Right atrium auricular region (tissue), 2 donors: ENCODE data around the gene ALDH1B1. TPM values are rescaled to one million over a fixed set of nuclear protein-coding genes. Genes with fewer than 3 reads are reported as not detected.

ENCODE experiments used
- DNase-seq: peaks from one replicate; pipeline ENCODE4 v3.0.0-alpha.2; 2019; ENCODE audit warnings: low spot score
- H3K27ac ChIP-seq, 2 donors: fragments of 200-600 bp; sonication (generic); 1 replicate in 1 of 2; 2 replicates in 1 of 2; pipeline ENCODE4 v1.5.1; 2016 to 2019
- H3K27me3 ChIP-seq, 2 donors: fragments of 200-600 bp; sonication (generic); one replicate each; pipeline versions ENCODE4 v1.5.1 to v1.6.0; 2017 to 2019
- H3K36me3 ChIP-seq: fragments of 200-600 bp; sonication (generic); one replicate; pipeline ENCODE4 v1.5.1; 2016
- H3K4me1 ChIP-seq, 2 donors: fragments of 200-600 bp; sonication (generic); one replicate each; pipeline versions ENCODE4 v1.5.1 to v1.6.0; 2017 to 2019
- H3K4me3 ChIP-seq, 2 donors: fragments of 200-600 bp; sonication (generic); 1 replicate in 1 of 2; 2 replicates in 1 of 2; pipeline ENCODE4 v1.5.1; 2017 to 2019; ENCODE audit warnings: mild to moderate bottlenecking in 1 of 2, moderate library complexity in 1 of 2
- H3K9me3 ChIP-seq, 2 donors: fragments of 200-600 bp; sonication (generic); one replicate each; pipeline ENCODE4 v1.5.1; 2019
- CTCF ChIP-seq, 2 donors: fragments of 200-600 bp; sonication (generic); IDR thresholded peaks; one replicate each; pipeline ENCODE4 v1.5.1; 2019; ENCODE audit warnings: antibody characterized with exemption in 2 of 2
- total RNA-seq, 2 donors: library from RNA; depleted of rRNA; stranded (reverse); fragments of >200 nt; gene quantifications; one replicate each; pipeline ENCODE4 v1.1.0, GENCODE V29; 2016

Gene ALDH1B1
- total RNA-seq, 2 donors from 2014 or later = 13.7 to 32.0 TPM

GRCh38 chr9:38359689-38360385 is 32.7 kb upstream of the ALDH1B1 start:
- Histone ChIP-seq H3K4me1 (peaks cover 0 to 8% of the 10 kb centered on the region in 2 donors), H3K27me3 (no peaks in the 10 kb centered on the region), H3K9me3 (no peaks in the 10 kb centered on the region), H3K27ac (no peak overlapping the region), H3K36me3 (no peaks in the 10 kb centered on the region), H3K4me3 (no peak overlapping the region)
- no peak for DNase-seq
- TF ChIP-seq CTCF (IDR thresholded peaks at IDR 0.05) = no peak

GRCh38 chr9:38360839-38361472 is 31.5 kb upstream of the ALDH1B1 start:
- no peak for TF ChIP-seq CTCF (IDR thresholded peaks at IDR 0.05)
- no peaks in the 10 kb centered on the region for H3K36me3 ChIP-seq
- H3K9me3 ChIP-seq = no peaks in the 10 kb centered on the region
- no peak overlapping the region for H3K4me3 ChIP-seq
- H3K27me3 ChIP-seq = no peaks in the 10 kb centered on the region
- no peak overlapping the region for H3K27ac ChIP-seq
- DNase-seq = no peak
- peaks cover 0 to 8% of the 10 kb centered on the region in 2 donors for H3K4me1 ChIP-seq

GRCh38 chr9:38361473-38361850 is 31.0 kb upstream of the ALDH1B1 start:
- H3K36me3 ChIP-seq = no peaks in the 10 kb centered on the region
- no peaks in the 10 kb centered on the region for H3K9me3 ChIP-seq
- no peak overlapping the region for H3K27ac ChIP-seq
- H3K4me1 ChIP-seq = peaks cover 0 to 8% of the 10 kb centered on the region in 2 donors
- no peak for DNase-seq
- no peak overlapping the region for H3K4me3 ChIP-seq
- no peak for TF ChIP-seq CTCF (IDR thresholded peaks at IDR 0.05)
- H3K27me3 ChIP-seq = no peaks in the 10 kb centered on the region

DNA sequence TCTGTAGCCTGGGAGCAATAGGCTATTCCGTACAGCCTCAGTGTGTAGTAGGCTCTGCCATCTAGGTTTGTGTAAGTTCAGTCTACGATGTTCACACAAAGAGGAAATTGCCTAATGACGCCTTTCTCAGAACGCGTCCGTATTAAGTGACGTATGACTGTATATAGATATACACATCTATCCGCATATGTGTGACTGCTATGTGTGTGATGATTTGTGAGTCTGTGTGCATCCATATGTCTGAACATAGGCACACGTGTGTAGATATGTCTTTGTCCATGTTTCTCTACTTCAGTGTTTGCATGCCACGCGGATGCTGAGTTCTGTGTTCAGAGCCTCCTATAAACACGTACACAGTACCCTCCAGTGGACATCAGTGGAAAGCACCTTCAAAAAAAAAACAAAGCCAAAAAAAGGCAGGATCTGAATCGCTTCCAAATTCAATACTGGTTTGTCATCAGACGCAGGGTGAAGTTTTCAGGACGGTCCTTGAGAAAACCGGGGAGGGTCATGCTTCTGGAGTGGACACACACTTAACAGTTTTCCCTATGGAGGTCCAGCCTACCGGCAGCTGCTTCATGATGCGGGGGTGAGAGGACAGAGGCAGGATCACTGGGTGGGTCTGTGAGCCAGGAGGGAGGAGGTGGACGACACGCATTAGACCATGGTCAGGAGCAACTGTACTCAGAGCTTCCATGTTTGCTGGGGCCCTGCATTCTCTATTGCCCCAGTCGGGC is 29.5 kb upstream of the ALDH1B1 start:
- Histone ChIP-seq H3K9me3 (no peaks in the 10 kb centered on the region), H3K36me3 (no peaks in the 10 kb centered on the region), H3K4me1 (peaks cover 0 to 8% of the 10 kb centered on the region in 2 donors), H3K4me3 (no peak overlapping the region), H3K27ac (no peak overlapping the region), H3K27me3 (no peaks in the 10 kb centered on the region)
- DNase-seq = no peak
- TF ChIP-seq CTCF (IDR thresholded peaks at IDR 0.05) = peak; percentile 37 to 75

DNA sequence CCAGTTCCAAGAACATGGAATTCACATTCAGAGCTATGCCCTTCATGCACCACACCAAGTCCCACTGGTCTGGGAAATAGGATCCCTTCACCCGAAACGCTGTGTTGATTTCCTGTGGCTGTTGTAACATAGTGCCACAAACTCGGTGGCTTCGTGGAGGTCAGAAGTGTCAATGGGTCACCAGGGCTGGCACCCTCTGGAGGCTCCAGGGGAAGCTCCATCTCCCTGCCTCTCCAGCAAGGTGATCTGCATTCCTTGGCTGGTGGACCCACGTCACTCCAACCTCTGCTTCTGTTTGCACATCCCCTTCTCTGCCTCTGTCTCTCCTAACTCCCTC is 28.9 kb upstream of the ALDH1B1 start:
- no peak for DNase-seq
- no peaks in the 10 kb centered on the region for H3K9me3 ChIP-seq
- H3K27me3 ChIP-seq = no peaks in the 10 kb centered on the region
- H3K27ac ChIP-seq = no peak overlapping the region
- no peaks in the 10 kb centered on the region for H3K36me3 ChIP-seq
- TF ChIP-seq CTCF (IDR thresholded peaks at IDR 0.05) = no peak
- H3K4me3 ChIP-seq = no peak overlapping the region
- H3K4me1 ChIP-seq = peaks cover 0 to 8% of the 10 kb centered on the region in 2 donors
